Testis (tissue), 2 donors: ENCODE results near the gene CCSER2.

Experiments
- CTCF ChIP-seq, 3 experiments: fragments of 450-650 bp in 2 of 3; fragments of 200-600 bp in 1 of 3; sonication (generic) in 1 of 3; IDR thresholded peaks; one replicate each; pipeline ENCODE4 v1.5.1; 2016 to 2019; ENCODE audit warnings: antibody characterized with exemption in 3 of 3, mild to moderate bottlenecking in 2 of 3, moderate library complexity in 1 of 3
- POLR2A ChIP-seq: fragments of 450-650 bp; IDR thresholded peaks from one replicate; pipeline ENCODE4 v1.6.1; 2017; ENCODE audit warnings: antibody characterized with exemption, mild to moderate bottlenecking, moderate library complexity

GRCh38 chr10:84358743-84359142 is 30.4 kb downstream of the CCSER2 start:
- TF ChIP-seq POLR2A = no peak
- no peak for TF ChIP-seq CTCF (IDR thresholded peaks at IDR 0.05)
